ENCODE data around the gene C1QA. TPM values are rescaled to one million over a fixed set of nuclear protein-coding genes. Genes with fewer than 3 reads are reported as not detected.

The C1QA gene
- total and polyA plus RNA-seq, 10 of the 15 experiments (the other 5 are each of a cell fraction or from before 2014, with no cell fraction given) = 0.59 TPM; not detected in 9

DNA sequence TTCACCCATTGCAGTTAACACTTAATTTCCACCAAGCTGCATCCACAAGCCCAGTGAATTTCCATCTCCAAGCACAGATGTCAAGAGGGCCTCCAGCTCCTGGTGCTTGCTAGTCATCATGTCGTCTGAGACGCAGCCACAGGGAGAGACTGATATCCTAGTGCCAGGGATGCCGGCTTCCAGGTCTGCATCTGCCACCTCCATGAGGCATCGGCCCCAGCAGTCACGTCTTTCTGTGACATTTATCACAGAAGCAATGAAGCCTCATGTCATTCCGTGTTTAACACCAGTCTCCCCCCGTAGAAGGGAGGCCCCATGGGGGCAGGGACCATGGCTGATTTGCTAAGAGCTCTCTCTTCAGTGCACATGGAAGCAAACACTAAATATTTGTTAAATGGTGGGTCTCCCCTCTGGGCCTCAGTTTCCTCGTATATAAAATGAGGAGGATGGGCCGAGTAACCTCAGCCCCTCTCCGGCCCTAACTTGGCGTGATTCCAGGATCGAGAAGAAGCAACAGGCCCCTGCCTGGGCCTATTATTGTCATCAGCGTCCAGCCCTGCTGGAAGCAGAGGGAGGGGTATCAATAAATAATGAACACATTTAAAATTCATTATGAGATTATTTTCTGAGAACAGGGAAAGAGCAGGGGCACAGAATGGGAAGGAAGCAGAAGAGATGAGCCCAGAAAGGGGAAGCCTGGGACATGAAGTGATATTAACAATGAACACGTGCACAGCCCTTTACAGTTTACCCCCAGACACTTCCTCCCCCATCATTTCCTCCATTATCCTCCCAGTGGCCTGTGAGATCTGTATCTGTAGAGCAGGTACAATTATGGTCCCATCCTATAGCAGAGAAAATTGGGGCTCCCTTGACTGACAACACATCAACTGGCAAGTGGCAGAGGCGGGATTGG is 15.8 kb downstream of the C1QA start (continued):
- TF ChIP-seq, protein P1, sequence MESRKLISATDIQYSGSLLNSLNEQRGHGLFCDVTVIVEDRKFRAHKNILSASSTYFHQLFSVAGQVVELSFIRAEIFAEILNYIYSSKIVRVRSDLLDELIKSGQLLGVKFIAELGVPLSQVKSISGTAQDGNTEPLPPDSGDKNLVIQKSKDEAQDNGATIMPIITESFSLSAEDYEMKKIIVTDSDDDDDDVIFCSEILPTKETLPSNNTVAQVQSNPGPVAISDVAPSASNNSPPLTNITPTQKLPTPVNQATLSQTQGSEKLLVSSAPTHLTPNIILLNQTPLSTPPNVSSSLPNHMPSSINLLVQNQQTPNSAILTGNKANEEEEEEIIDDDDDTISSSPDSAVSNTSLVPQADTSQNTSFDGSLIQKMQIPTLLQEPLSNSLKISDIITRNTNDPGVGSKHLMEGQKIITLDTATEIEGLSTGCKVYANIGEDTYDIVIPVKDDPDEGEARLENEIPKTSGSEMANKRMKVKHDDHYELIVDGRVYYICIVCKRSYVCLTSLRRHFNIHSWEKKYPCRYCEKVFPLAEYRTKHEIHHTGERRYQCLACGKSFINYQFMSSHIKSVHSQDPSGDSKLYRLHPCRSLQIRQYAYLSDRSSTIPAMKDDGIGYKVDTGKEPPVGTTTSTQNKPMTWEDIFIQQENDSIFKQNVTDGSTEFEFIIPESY (IDR thresholded peaks at IDR 0.05) = no peak
- TF ChIP-seq SP1 (IDR thresholded peaks at IDR 0.05; ENCODE audit: low read depth, low read length) = no peak
- no peak for TF ChIP-seq TARDBP (IDR thresholded peaks at IDR 0.05; ENCODE audit: borderline replicate concordance)
- TF ChIP-seq EP300 (IDR thresholded peaks at IDR 0.05; ENCODE audit: borderline replicate concordance in 1 of 2, control insufficient read depth in 1 of 2, low read depth in 2 of 2, low read length in 2 of 2) = no peak
- TF ChIP-seq SMAD1 (IDR thresholded peaks at IDR 0.05; ENCODE audit: low read depth, partially characterized antibody) = no peak
- TF ChIP-seq, protein P2, sequence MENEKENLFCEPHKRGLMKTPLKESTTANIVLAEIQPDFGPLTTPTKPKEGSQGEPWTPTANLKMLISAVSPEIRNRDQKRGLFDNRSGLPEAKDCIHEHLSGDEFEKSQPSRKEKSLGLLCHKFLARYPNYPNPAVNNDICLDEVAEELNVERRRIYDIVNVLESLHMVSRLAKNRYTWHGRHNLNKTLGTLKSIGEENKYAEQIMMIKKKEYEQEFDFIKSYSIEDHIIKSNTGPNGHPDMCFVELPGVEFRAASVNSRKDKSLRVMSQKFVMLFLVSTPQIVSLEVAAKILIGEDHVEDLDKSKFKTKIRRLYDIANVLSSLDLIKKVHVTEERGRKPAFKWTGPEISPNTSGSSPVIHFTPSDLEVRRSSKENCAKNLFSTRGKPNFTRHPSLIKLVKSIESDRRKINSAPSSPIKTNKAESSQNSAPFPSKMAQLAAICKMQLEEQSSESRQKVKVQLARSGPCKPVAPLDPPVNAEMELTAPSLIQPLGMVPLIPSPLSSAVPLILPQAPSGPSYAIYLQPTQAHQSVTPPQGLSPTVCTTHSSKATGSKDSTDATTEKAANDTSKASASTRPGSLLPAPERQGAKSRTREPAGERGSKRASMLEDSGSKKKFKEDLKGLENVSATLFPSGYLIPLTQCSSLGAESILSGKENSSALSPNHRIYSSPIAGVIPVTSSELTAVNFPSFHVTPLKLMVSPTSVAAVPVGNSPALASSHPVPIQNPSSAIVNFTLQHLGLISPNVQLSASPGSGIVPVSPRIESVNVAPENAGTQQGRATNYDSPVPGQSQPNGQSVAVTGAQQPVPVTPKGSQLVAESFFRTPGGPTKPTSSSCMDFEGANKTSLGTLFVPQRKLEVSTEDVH (IDR thresholded peaks at IDR 0.05; ENCODE audit: low read depth, partially characterized antibody) = no peak
- TF ChIP-seq ESRRA (IDR thresholded peaks at IDR 0.05; ENCODE audit: low read length) = no peak
- no peak for TF ChIP-seq POLR2AphosphoS5 (IDR thresholded peaks at IDR 0.05; ENCODE audit: low read length)
- no peak for TF ChIP-seq LARP7 (IDR thresholded peaks at IDR 0.05)
- no peak for TF ChIP-seq RAD21 (IDR thresholded peaks at IDR 0.05; ENCODE audit: insufficient read depth, low read depth, low read length)
- TF ChIP-seq SIN3A (IDR thresholded peaks at IDR 0.05; ENCODE audit: low read depth, low read length) = no peak
- TF ChIP-seq, protein P3, sequence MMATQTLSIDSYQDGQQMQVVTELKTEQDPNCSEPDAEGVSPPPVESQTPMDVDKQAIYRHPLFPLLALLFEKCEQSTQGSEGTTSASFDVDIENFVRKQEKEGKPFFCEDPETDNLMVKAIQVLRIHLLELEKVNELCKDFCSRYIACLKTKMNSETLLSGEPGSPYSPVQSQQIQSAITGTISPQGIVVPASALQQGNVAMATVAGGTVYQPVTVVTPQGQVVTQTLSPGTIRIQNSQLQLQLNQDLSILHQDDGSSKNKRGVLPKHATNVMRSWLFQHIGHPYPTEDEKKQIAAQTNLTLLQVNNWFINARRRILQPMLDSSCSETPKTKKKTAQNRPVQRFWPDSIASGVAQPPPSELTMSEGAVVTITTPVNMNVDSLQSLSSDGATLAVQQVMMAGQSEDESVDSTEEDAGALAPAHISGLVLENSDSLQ (IDR thresholded peaks at IDR 0.05) = no peak
- no peak for TF ChIP-seq TCF3 (IDR thresholded peaks at IDR 0.05; ENCODE audit: borderline replicate concordance, insufficient read depth, low read depth, low read length)
- TF ChIP-seq FOS (IDR thresholded peaks at IDR 0.05; ENCODE audit: borderline replicate concordance, extremely low read depth, insufficient read length) = no peak
- no peak for TF ChIP-seq TAF1 (IDR thresholded peaks at IDR 0.05; ENCODE audit: borderline replicate concordance, low read depth, low read length)
